Measurements from ENCODE around the gene GIPC3.
A peak's percentile ranks its signal among the peaks of the same experiment; 100 is the strongest.
"Not testable (repeated sequence)": the region's sequence is repeated elsewhere in the genome, so short reads cannot be mapped to it uniquely, and the experiment has no call there.

The GIPC3 gene

GRCh38 chr19:3573858-3574637 is 11.2 kb upstream of the GIPC3 start:
- peak; percentile 90 for DNase-seq
- in situ Hi-C loops (cut with HindIII; ENCODE audit: low pct_ligation_motif_present, low pct_unique_long_range_greater_than_20kb, low sequenced_read_pairs): no loop called here

- peak; percentile 33 for DNase-seq
- in situ Hi-C loops (cut with HindIII; ENCODE audit: low pct_ligation_motif_present, low pct_unique_long_range_greater_than_20kb, low sequenced_read_pairs): no loop called here
Observed at GRCh38 chr19:3575260-3575741, 10.0 kb upstream of the GIPC3 start.

GRCh38 chr19:3575949-3576673 is 9.2 kb upstream of the GIPC3 start:
- no peak for DNase-seq
- in situ Hi-C loops (cut with HindIII; ENCODE audit: low pct_ligation_motif_present, low pct_unique_long_range_greater_than_20kb, low sequenced_read_pairs): no loop called here

- no peak for DNase-seq
Observed at GRCh38 chr19:3576696-3577443, 8.4 kb upstream of the GIPC3 start.

GRCh38 chr19:3577723-3578344 is 7.4 kb upstream of the GIPC3 start:
- in situ Hi-C loops (cut with HindIII; ENCODE audit: low pct_ligation_motif_present, low pct_unique_long_range_greater_than_20kb, low sequenced_read_pairs): no loop called here
- no peak for DNase-seq

More at GRCh38 chr19:3576696-3577443, 8.4 kb upstream of the GIPC3 start:
- in situ Hi-C loops (cut with HindIII; ENCODE audit: low pct_ligation_motif_present, low pct_unique_long_range_greater_than_20kb, low sequenced_read_pairs): no loop called here

- no peak for DNase-seq
- in situ Hi-C loops (cut with HindIII; ENCODE audit: low pct_ligation_motif_present, low pct_unique_long_range_greater_than_20kb, low sequenced_read_pairs): no loop called here
Observed at GRCh38 chr19:3578390-3578789, 6.9 kb upstream of the GIPC3 start.

GRCh38 chr19:3580156-3580934 is 4.9 kb upstream of the GIPC3 start:
- peak; percentile 39 for DNase-seq
- in situ Hi-C loops (cut with HindIII; ENCODE audit: low pct_ligation_motif_present, low pct_unique_long_range_greater_than_20kb, low sequenced_read_pairs): no loop called here

GRCh38 chr19:3581792-3582191 is 3.5 kb upstream of the GIPC3 start:
- in situ Hi-C loops (cut with HindIII; ENCODE audit: low pct_ligation_motif_present, low pct_unique_long_range_greater_than_20kb, low sequenced_read_pairs); DNase-seq: not testable (repeated sequence)

GRCh38 chr19:3584036-3584802 is 1.1 kb upstream of the GIPC3 start:
- in situ Hi-C loops (cut with HindIII; ENCODE audit: low pct_ligation_motif_present, low pct_unique_long_range_greater_than_20kb, low sequenced_read_pairs): not testable (repeated sequence)

GRCh38 chr19:3586127-3586626 is 899 bp downstream of the GIPC3 start:
- no peak for DNase-seq
- in situ Hi-C loops (cut with HindIII; ENCODE audit: low pct_ligation_motif_present, low pct_unique_long_range_greater_than_20kb, low sequenced_read_pairs): no loop called here

More at GRCh38 chr19:3584036-3584802, 1.1 kb upstream of the GIPC3 start:
- DNase-seq: not testable (repeated sequence)

GRCh38 chr19:3586707-3587346 is 1.5 kb downstream of the GIPC3 start:
- in situ Hi-C loops (cut with HindIII; ENCODE audit: low pct_ligation_motif_present, low pct_unique_long_range_greater_than_20kb, low sequenced_read_pairs): no loop called here
- no peak for DNase-seq

- no peak for DNase-seq
- in situ Hi-C loops (cut with HindIII; ENCODE audit: low pct_ligation_motif_present, low pct_unique_long_range_greater_than_20kb, low sequenced_read_pairs): no loop called here
Observed at GRCh38 chr19:3589439-3589838, 4.2 kb downstream of the GIPC3 start.

- in situ Hi-C loops (cut with HindIII; ENCODE audit: low pct_ligation_motif_present, low pct_unique_long_range_greater_than_20kb, low sequenced_read_pairs): no loop called here
- no peak for DNase-seq
Observed at GRCh38 chr19:3589949-3590348, 4.7 kb downstream of the GIPC3 start.

GRCh38 chr19:3590991-3591659 is 5.8 kb downstream of the GIPC3 start:
- in situ Hi-C loops (cut with HindIII; ENCODE audit: low pct_ligation_motif_present, low pct_unique_long_range_greater_than_20kb, low sequenced_read_pairs): no loop called here
- DNase-seq: no peak

GRCh38 chr19:3591876-3592613 is 6.8 kb downstream of the GIPC3 start:
- in situ Hi-C loops (cut with HindIII; ENCODE audit: low pct_ligation_motif_present, low pct_unique_long_range_greater_than_20kb, low sequenced_read_pairs): no loop called here
- DNase-seq: no peak

- DNase-seq: no peak
- in situ Hi-C loops (cut with HindIII; ENCODE audit: low pct_ligation_motif_present, low pct_unique_long_range_greater_than_20kb, low sequenced_read_pairs): no loop called here
Observed at GRCh38 chr19:3593156-3593555, 7.9 kb downstream of the GIPC3 start.
